Naive B cell (primary cell): ENCODE results near the gene ICE2. TPM values are rescaled to one million over a fixed set of nuclear protein-coding genes. Genes with fewer than 3 reads are reported as not detected.

Experiments used
- ATAC-seq, 2 donors: fragments of 150-1000 bp; cut with Tn5 transposase; 2 replicates each; pipeline ENCODE4 v1.10.0; 2021; ENCODE audit warnings: low read depth in 2 of 2, mild to moderate bottlenecking in 2 of 2, moderate library complexity in 2 of 2
- DNase-seq: peaks from one replicate; pipeline ENCODE4 v3.0.0; 2022
- H3K27ac Mint-ChIP-seq, 6 donors: one replicate each; pipeline ENCODE4 v1.8.0; 2020 to 2022; ENCODE audit warnings: mild to moderate bottlenecking in 6 of 6, mixed read lengths in 6 of 6, moderate library complexity in 5 of 6, inconsistent platforms in 2 of 6
- H3K27me3 Mint-ChIP-seq, 3 donors: one replicate each; pipeline ENCODE4 v1.8.0; 2021 to 2022; ENCODE audit warnings: mixed read lengths in 3 of 3, mild to moderate bottlenecking in 1 of 3
- H3K36me3 Mint-ChIP-seq, 2 donors: one replicate each; pipeline ENCODE4 v1.8.0; 2020 to 2022; ENCODE audit warnings: mixed read lengths in 2 of 2, inconsistent platforms in 1 of 2, mild to moderate bottlenecking in 1 of 2
- H3K4me1 Mint-ChIP-seq, 3 donors: one replicate each; pipeline ENCODE4 v1.8.0; 2020 to 2022; ENCODE audit warnings: mixed read lengths in 3 of 3, inconsistent platforms in 1 of 3, mild to moderate bottlenecking in 1 of 3, moderate library complexity in 1 of 3
- H3K4me3 Mint-ChIP-seq, 8 donors: one replicate each; pipeline ENCODE4 v1.8.0; 2020 to 2022; ENCODE audit warnings: mild to moderate bottlenecking in 8 of 8, mixed read lengths in 8 of 8, moderate library complexity in 8 of 8, inconsistent platforms in 2 of 8
- H3K9me3 Mint-ChIP-seq, 7 donors: one replicate each; pipeline ENCODE4 v1.8.0; 2020 to 2022; ENCODE audit warnings: mixed read lengths in 7 of 7, mild to moderate bottlenecking in 5 of 7, inconsistent platforms in 2 of 7, moderate library complexity in 1 of 7
- polyA plus RNA-seq, 6 donors: library from polyadenylated mRNA; unstranded; fragments of 300-500 nt; fragmentation: Illumina TruSeq; gene quantifications; one replicate each; pipeline ENCODE4 v1.2.3, GENCODE V29; 2021; ENCODE audit warnings: low read depth in 6 of 6

The ICE2 gene
- polyA plus RNA-seq, 6 donors from 2014 or later, result 25.0 to 56.8 (median 50.0) TPM

GRCh38 chr15:60513676-60514075 lies 34.7 kb upstream of the ICE2 start:
- Mint-ChIP-seq H3K4me1 (no peaks in the 10 kb centered on the region), H3K4me3 (no peak overlapping the region), H3K27me3 (no peaks in the 10 kb centered on the region), H3K27ac (no peak overlapping the region), H3K9me3 (no peaks in the 10 kb centered on the region), H3K36me3 (peaks cover 0 to 8% of the 10 kb centered on the region in 2 donors)
- ATAC-seq (no peak), DNase-seq (no peak)

- DNase-seq (no peak), ATAC-seq (no peak)
- no peak overlapping the region for H3K27ac Mint-ChIP-seq
- H3K36me3 Mint-ChIP-seq, result peaks cover 0 to 8% of the 10 kb centered on the region in 2 donors
- H3K9me3 Mint-ChIP-seq, result no peaks in the 10 kb centered on the region
- peaks cover under 1 to 2% (median 1%) of the 10 kb centered on the region in 3 donors for H3K4me1 Mint-ChIP-seq
- H3K4me3 Mint-ChIP-seq, result no peak overlapping the region
- H3K27me3 Mint-ChIP-seq, result no peaks in the 10 kb centered on the region
Observed at GRCh38 chr15:60512937-60513336, 34.0 kb upstream of the ICE2 start.

- Mint-ChIP-seq H3K27me3 (no peaks in the 10 kb centered on the region), H3K27ac (no peak overlapping the region), H3K36me3 (peaks cover 0 to 8% of the 10 kb centered on the region in 2 donors), H3K4me3 (no peak overlapping the region), H3K9me3 (no peaks in the 10 kb centered on the region), H3K4me1 (peaks cover 8 to 13% (median 10%) of the 10 kb centered on the region in 3 donors)
- DNase-seq (no peak), ATAC-seq (no peak)
Observed at GRCh38 chr15:60511351-60512031, 32.5 kb upstream of the ICE2 start.

GRCh38 chr15:60510006-60510405 lies 31.1 kb upstream of the ICE2 start:
- Mint-ChIP-seq H3K36me3 (peaks cover 0 to 8% of the 10 kb centered on the region in 2 donors), H3K27ac (peak overlapping the region in 1 of 6 donors; percentile 12), H3K4me1 (peaks cover 8 to 13% (median 10%) of the 10 kb centered on the region in 3 donors), H3K4me3 (no peak overlapping the region), H3K9me3 (no peaks in the 10 kb centered on the region), H3K27me3 (no peaks in the 10 kb centered on the region)
- DNase-seq (no peak), ATAC-seq (no peak)

- H3K27ac Mint-ChIP-seq, result no peak overlapping the region
Observed at GRCh38 chr15:60509470-60509869, 30.5 kb upstream of the ICE2 start.

GRCh38 chr15:60508442-60508841 lies 29.5 kb upstream of the ICE2 start:
- peaks cover 0 to 8% of the 10 kb centered on the region in 2 donors for H3K36me3 Mint-ChIP-seq
- H3K4me1 Mint-ChIP-seq, result peaks cover 8 to 13% (median 10%) of the 10 kb centered on the region in 3 donors
- DNase-seq (no peak), ATAC-seq (no peak)
- H3K4me3 Mint-ChIP-seq, result no peak overlapping the region
- H3K9me3 Mint-ChIP-seq, result no peaks in the 10 kb centered on the region
- H3K27me3 Mint-ChIP-seq, result no peaks in the 10 kb centered on the region
- H3K27ac Mint-ChIP-seq, result no peak overlapping the region

More at GRCh38 chr15:60509470-60509869, 30.5 kb upstream of the ICE2 start:
- no peaks in the 10 kb centered on the region for H3K27me3 Mint-ChIP-seq
- peaks cover 0 to 8% of the 10 kb centered on the region in 2 donors for H3K36me3 Mint-ChIP-seq
- no peaks in the 10 kb centered on the region for H3K9me3 Mint-ChIP-seq
- ATAC-seq (no peak), DNase-seq (no peak)
- no peak overlapping the region for H3K4me3 Mint-ChIP-seq
- peaks cover 8 to 13% (median 10%) of the 10 kb centered on the region in 3 donors for H3K4me1 Mint-ChIP-seq

GRCh38 chr15:60507596-60508424 lies 28.9 kb upstream of the ICE2 start:
- no peaks in the 10 kb centered on the region for H3K27me3 Mint-ChIP-seq
- ATAC-seq, result peak; percentile 92 to 96
- no peaks in the 10 kb centered on the region for H3K9me3 Mint-ChIP-seq
- peaks cover 0 to 8% of the 10 kb centered on the region in 2 donors for H3K36me3 Mint-ChIP-seq
- peak overlapping the region in 3 of 6 donors; percentile 40 to 85 (median 77) for H3K27ac Mint-ChIP-seq
- peak overlapping the region in 4 of 8 donors; percentile 7 to 44 (median 22) for H3K4me3 Mint-ChIP-seq
- DNase-seq, result peak; percentile 67
- H3K4me1 Mint-ChIP-seq, result peaks cover 8 to 13% (median 10%) of the 10 kb centered on the region in 3 donors

- Mint-ChIP-seq H3K4me3 (no peak overlapping the region), H3K9me3 (no peaks in the 10 kb centered on the region), H3K36me3 (no peaks in the 10 kb centered on the region), H3K4me1 (peaks cover 0 to 6% (median 4%) of the 10 kb centered on the region in 3 donors), H3K27me3 (no peaks in the 10 kb centered on the region), H3K27ac (no peak overlapping the region)
- ATAC-seq, result no peak
- no peak for DNase-seq
Observed at GRCh38 chr15:60496853-60497252, 17.9 kb upstream of the ICE2 start.

- Mint-ChIP-seq H3K4me1 (peaks cover 0 to 6% (median 4%) of the 10 kb centered on the region in 3 donors), H3K27ac (peak overlapping the region in 3 of 6 donors; percentile 32 to 74 (median 66)), H3K4me3 (no peak overlapping the region)
Observed at GRCh38 chr15:60494108-60494507, 15.2 kb upstream of the ICE2 start.

GRCh38 chr15:60493166-60493565 lies 14.2 kb upstream of the ICE2 start:
- H3K27ac Mint-ChIP-seq, result peak overlapping the region in 1 of 6 donors; percentile 54
- peaks cover 0 to 6% (median 4%) of the 10 kb centered on the region in 3 donors for H3K4me1 Mint-ChIP-seq
- no peaks in the 10 kb centered on the region for H3K9me3 Mint-ChIP-seq
- no peaks in the 10 kb centered on the region for H3K27me3 Mint-ChIP-seq
- H3K4me3 Mint-ChIP-seq, result no peak overlapping the region
- ATAC-seq (no peak), DNase-seq (no peak)
- no peaks in the 10 kb centered on the region for H3K36me3 Mint-ChIP-seq

More at GRCh38 chr15:60494108-60494507, 15.2 kb upstream of the ICE2 start:
- Mint-ChIP-seq H3K36me3 (no peaks in the 10 kb centered on the region), H3K27me3 (no peaks in the 10 kb centered on the region), H3K9me3 (no peaks in the 10 kb centered on the region)
- ATAC-seq (no peak), DNase-seq (no peak)

- Mint-ChIP-seq H3K27ac (no peak overlapping the region), H3K4me1 (peaks cover 8 to 18% (median 13%) of the 10 kb centered on the region in 3 donors), H3K36me3 (peaks cover 0 to 6% of the 10 kb centered on the region in 2 donors), H3K9me3 (no peaks in the 10 kb centered on the region), H3K27me3 (no peaks in the 10 kb centered on the region), H3K4me3 (no peak overlapping the region)
- no peak for DNase-seq
- no peak for ATAC-seq
Observed at GRCh38 chr15:60486742-60487141, 7.8 kb upstream of the ICE2 start.

- no peak for ATAC-seq
- DNase-seq, result no peak
- H3K27ac Mint-ChIP-seq, result no peak overlapping the region
- peaks cover 0 to 6% of the 10 kb centered on the region in 2 donors for H3K36me3 Mint-ChIP-seq
- H3K9me3 Mint-ChIP-seq, result no peaks in the 10 kb centered on the region
- H3K27me3 Mint-ChIP-seq, result no peaks in the 10 kb centered on the region
- H3K4me3 Mint-ChIP-seq, result peak overlapping the region in 1 of 8 donors; percentile 38
- peaks cover 8 to 22% (median 18%) of the 10 kb centered on the region in 3 donors for H3K4me1 Mint-ChIP-seq
Observed at GRCh38 chr15:60485365-60486055, 6.6 kb upstream of the ICE2 start.

GRCh38 chr15:60483042-60483441 lies 4.1 kb upstream of the ICE2 start:
- peak overlapping the region in 1 of 8 donors; percentile 25 for H3K4me3 Mint-ChIP-seq
- H3K9me3 Mint-ChIP-seq, result no peaks in the 10 kb centered on the region
- H3K36me3 Mint-ChIP-seq, result peaks cover 6 to 10% of the 10 kb centered on the region in 2 donors
- no peak overlapping the region for H3K27ac Mint-ChIP-seq
- H3K4me1 Mint-ChIP-seq, result peaks cover 27 to 44% (median 43%) of the 10 kb centered on the region in 3 donors
- no peaks in the 10 kb centered on the region for H3K27me3 Mint-ChIP-seq
- DNase-seq (no peak), ATAC-seq (no peak)
